Caco-2 (cell line): Measurements from ENCODE around the gene PTGFRN. TPM values are rescaled to one million over a fixed set of nuclear protein-coding genes. Genes with fewer than 3 reads are reported as not detected.
"Not testable (repeated sequence)": the region's sequence is repeated elsewhere in the genome, so short reads cannot be mapped to it uniquely, and the experiment has no call there.

Source experiments
- BruUV-seq: library from RNA; stranded (reverse); fragments of 400-500 nt; replicated peaks from 2 replicates; lab custom pipeline; 2021; lab: Mats Ljungman, UMichigan
- CTCF ChIA-PET: fragments of 300-600 bp; sonication (Branson Sonifier 250); formaldehyde crosslinking; loops from one replicate; lab custom pipeline; 2022; ENCODE audit warnings: antibody characterized with exemption; lab: Charles Lee
- POLR2A ChIA-PET: fragments of 300-600 bp; sonication (Branson Sonifier 250); formaldehyde crosslinking; loops from one replicate; lab custom pipeline; 2022; ENCODE audit warnings: antibody characterized with exemption; lab: Charles Lee
- DNase-seq, 2 experiments: peaks; one replicate each; pipeline versions ENCODE4 v3.0.0 to v3.0.0-alpha.2; 2020 to 2022
- H3K27me3 ChIP-seq: replicated peaks from 2 replicates; pipeline ENCODE4 v1.6.0; 2011; ENCODE audit warnings: low read length; ENCODE audit not compliant: control insufficient read depth, insufficient read depth
- H3K36me3 ChIP-seq: 2 replicates; pipeline ENCODE4 v1.5.1; 2011; ENCODE audit warnings: low read length; ENCODE audit not compliant: control insufficient read depth, insufficient read depth
- H3K4me1 ChIP-seq: fragments of 250-450 bp; sonication (Bioruptor Pico); 2 replicates; pipeline ENCODE4 v1.5.1; 2020; ENCODE audit warnings: mild to moderate bottlenecking
- H3K4me3 ChIP-seq: 2 replicates; pipeline ENCODE4 v1.5.1; 2011; ENCODE audit warnings: low read depth, mild to moderate bottlenecking, control low read depth, low read length
- H3K9me3 ChIP-seq: fragments of 250-450 bp; sonication (Bioruptor Pico); 2 replicates; pipeline ENCODE4 v1.5.1; 2020; ENCODE audit warnings: mild to moderate bottlenecking, moderate library complexity
- H3K27ac Mint-ChIP-seq: one replicate; pipeline ENCODE4 v1.8.0; 2022; ENCODE audit warnings: mixed read lengths; ENCODE audit not compliant: unreplicated experiment
- H3K27me3 Mint-ChIP-seq: one replicate; pipeline ENCODE4 v1.8.0; 2022; ENCODE audit warnings: mixed read lengths; ENCODE audit not compliant: insufficient read depth, unreplicated experiment
- H3K36me3 Mint-ChIP-seq: one replicate; pipeline ENCODE4 v1.8.0; 2022; ENCODE audit warnings: mild to moderate bottlenecking, mixed read lengths; ENCODE audit not compliant: insufficient read depth, unreplicated experiment
- H3K4me1 Mint-ChIP-seq: one replicate; pipeline ENCODE4 v1.8.0; 2022; ENCODE audit warnings: low read depth, mixed read lengths; ENCODE audit not compliant: unreplicated experiment
- H3K4me3 Mint-ChIP-seq: one replicate; pipeline ENCODE4 v1.8.0; 2022; ENCODE audit warnings: mild to moderate bottlenecking, moderate library complexity, mixed read lengths; ENCODE audit not compliant: unreplicated experiment
- H3K9me3 Mint-ChIP-seq: one replicate; pipeline ENCODE4 v1.8.0; 2022; ENCODE audit warnings: mixed read lengths; ENCODE audit not compliant: unreplicated experiment
- CTCF ChIP-seq, 2 experiments: fragments of 200-600 bp in 1 of 2; IDR thresholded peaks; 1 replicate in 1 of 2; 2 replicates in 1 of 2; pipeline versions ENCODE4 v1.5.1 to v1.8.0; 2011 to 2022; ENCODE audit warnings: antibody characterized with exemption in 1 of 2, control low read depth in 1 of 2, inconsistent platforms in 1 of 2, low read depth in 1 of 2, low read length in 1 of 2, mild to moderate bottlenecking in 1 of 2, moderate library complexity in 1 of 2; ENCODE audit not compliant: insufficient read depth in 1 of 2, severe bottlenecking in 1 of 2, unreplicated experiment in 1 of 2
- intact Hi-C: fragments of 100-400 bp; cut with micrococcal nuclease; formaldehyde crosslinking; loops from one replicate; pipeline ENCODE4 v1.10.0; 2022; ENCODE audit not compliant: unreplicated experiment
- total RNA-seq: library from RNA; stranded (reverse); gene quantifications from 2 replicates; pipeline ENCODE4 v1.2.3, GENCODE V29; 2022

PTGFRN gene
- total RNA-seq, 1 experiment from 2014 or later: 16.2 TPM

DNA sequence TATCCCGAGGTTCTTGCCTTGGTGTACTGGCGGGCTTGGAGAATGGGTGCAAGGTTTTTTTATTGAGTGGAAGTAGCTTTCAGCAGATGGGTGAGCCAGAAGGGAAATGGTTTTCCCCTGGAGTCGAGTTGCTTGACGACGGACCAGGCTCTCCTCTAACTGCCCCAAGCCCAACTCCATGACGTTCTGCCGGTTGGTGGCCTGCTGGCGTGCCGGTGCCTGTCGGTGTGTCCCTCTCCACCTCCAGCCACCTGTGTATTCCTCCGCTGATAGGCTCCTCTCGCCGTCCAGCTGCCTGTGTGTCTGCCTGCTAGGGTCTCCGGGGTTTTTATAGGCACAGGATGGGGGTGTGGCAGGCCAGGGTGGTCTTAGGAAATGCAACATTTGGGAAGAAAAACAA, 34.3 kb upstream of the PTGFRN start:
- H3K9me3 ChIP-seq: no peaks in the 10 kb centered on the region
- Mint-ChIP-seq H3K27ac (no peak overlapping the region), H3K4me3 (no peak overlapping the region), H3K4me1 (no peaks in the 10 kb centered on the region), H3K27me3 (no peaks in the 10 kb centered on the region), H3K36me3 (no peaks in the 10 kb centered on the region), H3K9me3 (peaks cover 8% of the 10 kb centered on the region)
- no peaks in the 10 kb centered on the region for H3K27me3 ChIP-seq
- H3K4me1 ChIP-seq: no peaks in the 10 kb centered on the region
- CTCF ChIA-PET: no interaction called here
- POLR2A ChIA-PET: no interaction called here
- no peaks in the 10 kb centered on the region for H3K36me3 ChIP-seq
- BruUV-seq: no TSS peak
- DNase-seq: no peak
- intact Hi-C loops: no loop called here
- no peak overlapping the region for H3K4me3 ChIP-seq
- no peak for TF ChIP-seq CTCF (IDR thresholded peaks at IDR 0.05; ENCODE audit: insufficient read depth in 1 of 2, low read depth in 1 of 2, low read length in 1 of 2, severe bottlenecking in 1 of 2, unreplicated experiment in 1 of 2)

DNA sequence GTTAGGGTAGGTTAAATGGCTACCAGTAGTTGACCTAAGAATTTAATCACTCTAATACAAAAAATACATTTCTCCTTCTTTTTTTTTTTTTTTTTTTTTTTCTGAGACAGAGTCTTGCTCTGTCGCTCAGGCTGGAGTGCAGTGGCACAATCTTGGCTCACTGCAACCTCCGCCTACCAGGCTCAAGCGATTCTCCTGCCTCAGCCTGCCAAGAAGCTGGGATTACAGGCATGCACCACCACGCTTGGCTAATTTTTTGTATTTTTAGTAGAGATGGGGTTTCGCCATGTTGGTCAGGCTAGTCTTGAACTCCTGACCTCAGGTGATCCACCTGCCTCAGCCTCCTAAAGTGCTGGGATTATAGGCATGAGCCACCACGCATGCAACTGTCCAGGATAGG, 33.8 kb upstream of the PTGFRN start:
- H3K4me1 Mint-ChIP-seq, CTCF ChIA-PET, H3K27me3 ChIP-seq, H3K4me1 ChIP-seq, DNase-seq, BruUV-seq, POLR2A ChIA-PET, H3K9me3 ChIP-seq, H3K27me3 Mint-ChIP-seq, intact Hi-C loops, H3K4me3 Mint-ChIP-seq, H3K9me3 Mint-ChIP-seq, H3K36me3 Mint-ChIP-seq, H3K4me3 ChIP-seq, H3K36me3 ChIP-seq, H3K27ac Mint-ChIP-seq: not testable (repeated sequence)

DNA sequence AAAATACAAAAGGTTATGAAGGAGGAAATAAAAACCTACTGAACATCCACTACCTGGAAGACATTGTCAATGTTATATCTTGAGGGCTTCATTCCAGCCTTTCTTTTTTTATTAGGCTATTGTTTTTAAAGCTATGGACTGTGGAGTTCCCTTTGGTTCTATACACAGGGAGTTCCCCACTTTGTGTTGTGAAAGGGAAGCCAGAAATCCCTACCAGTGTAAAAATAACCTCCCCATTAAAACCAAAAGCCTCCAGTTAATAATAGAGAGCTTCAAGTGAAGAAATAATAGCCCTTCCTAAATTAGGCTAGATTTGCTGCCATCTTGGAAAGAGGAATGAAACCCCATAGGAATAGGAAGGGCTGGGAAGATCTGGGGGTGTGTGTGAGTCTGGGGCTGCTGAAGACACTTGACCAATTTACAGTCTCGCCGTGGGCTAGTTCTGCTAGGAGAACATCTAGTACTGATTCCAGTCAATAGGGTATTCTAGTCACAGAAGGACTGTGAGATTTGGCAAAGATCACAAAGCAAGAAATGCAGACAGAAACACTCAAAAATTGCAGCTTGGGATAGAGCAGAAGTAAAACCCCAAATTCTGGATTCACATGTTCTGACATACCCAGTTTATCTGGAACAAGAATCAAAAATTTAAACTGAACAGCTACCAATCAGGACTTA, 32.4 kb upstream of the PTGFRN start:
- POLR2A ChIA-PET: no interaction called here
- Mint-ChIP-seq H3K4me3 (no peak overlapping the region), H3K4me1 (no peaks in the 10 kb centered on the region), H3K27me3 (no peaks in the 10 kb centered on the region), H3K27ac (no peak overlapping the region), H3K36me3 (no peaks in the 10 kb centered on the region), H3K9me3 (no peaks in the 10 kb centered on the region)
- Histone ChIP-seq H3K36me3 (no peaks in the 10 kb centered on the region), H3K4me1 (peaks cover 3% of the 10 kb centered on the region; the same call in 1 of the 2 replicates), H3K9me3 (no peaks in the 10 kb centered on the region), H3K4me3 (no peak overlapping the region), H3K27me3 (no peaks in the 10 kb centered on the region)
- TF ChIP-seq CTCF (IDR thresholded peaks at IDR 0.05; ENCODE audit: insufficient read depth in 1 of 2, low read depth in 1 of 2, low read length in 1 of 2, severe bottlenecking in 1 of 2, unreplicated experiment in 1 of 2): no peak
- BruUV-seq: no TSS peak
- CTCF ChIA-PET: no interaction called here
- DNase-seq: no peak
- intact Hi-C loops: no loop called here
